WTC11 (cell line): ENCODE data around the gene RAB35.

Experiments used
- FOXK1 ChIP-seq: sonication (generic); formaldehyde crosslinking; IDR thresholded peaks from 2 replicates; pipeline ENCODE4 v1.8.0; 2022; ENCODE audit warnings: mild to moderate bottlenecking, moderate library complexity, missing genetic modification reagents
- JAZF1 ChIP-seq: fragments of 250-450 bp; sonication (Bioruptor Pico); IDR thresholded peaks from 2 replicates; pipeline ENCODE4 v1.9.0; 2021; ENCODE audit warnings: moderate library complexity, mild to moderate bottlenecking, inconsistent platforms
- MYBL2 ChIP-seq: sonication (generic); formaldehyde crosslinking; IDR thresholded peaks from 2 replicates; pipeline ENCODE4 v1.8.1; 2023; ENCODE audit warnings: mild to moderate bottlenecking, moderate library complexity, missing genetic modification reagents
- PRRX2 ChIP-seq: fragments of 250-450 bp; sonication (Bioruptor Pico); IDR thresholded peaks from 2 replicates; pipeline ENCODE4 v1.8.0; 2021; ENCODE audit warnings: mild to moderate bottlenecking
- TP53 ChIP-seq: sonication (generic); formaldehyde crosslinking; IDR thresholded peaks from 2 replicates; pipeline ENCODE4 v1.8.1; 2023; ENCODE audit warnings: mild to moderate bottlenecking, missing genetic modification reagents
- TF ChIP-seq, protein P1 (sequence below): sonication (generic); formaldehyde crosslinking; IDR thresholded peaks from 2 replicates; pipeline ENCODE4 v1.8.0; 2023; ENCODE audit warnings: missing genetic modification reagents, mild to moderate bottlenecking, borderline replicate concordance
- TF ChIP-seq, protein P2 (sequence below): sonication (generic); formaldehyde crosslinking; IDR thresholded peaks from 2 replicates; pipeline ENCODE4 v1.8.1; 2022; ENCODE audit warnings: mild to moderate bottlenecking, missing genetic modification reagents, moderate library complexity, borderline replicate concordance
- TF ChIP-seq, protein P3 (sequence below): fragments of 200-600 bp; IDR thresholded peaks from 2 replicates; pipeline ENCODE4 v1.8.0; 2022; ENCODE audit warnings: antibody characterized with exemption
- TF ChIP-seq, protein P4 (sequence below): sonication (generic); formaldehyde crosslinking; conservative IDR thresholded peaks from 2 replicates; pipeline ENCODE4 v1.8.1; 2023; ENCODE audit warnings: mild to moderate bottlenecking, low read depth, missing genetic modification reagents, moderate library complexity
- TF ChIP-seq, protein P5 (sequence below): sonication (generic); formaldehyde crosslinking; IDR thresholded peaks from 2 replicates; pipeline ENCODE4 v1.8.1; 2022; ENCODE audit warnings: low read depth, missing genetic modification reagents, borderline replicate concordance
- TF ChIP-seq, protein P6 (sequence below): sonication (generic); formaldehyde crosslinking; IDR thresholded peaks from 2 replicates; pipeline ENCODE4 v1.8.1; 2022; ENCODE audit warnings: low read depth, mild to moderate bottlenecking, moderate library complexity, missing genetic modification reagents, borderline replicate concordance
- TF ChIP-seq, protein P7 (sequence below): fragments of 250-450 bp; sonication (Bioruptor Pico); IDR thresholded peaks from 2 replicates; pipeline ENCODE4 v1.9.0; 2021; ENCODE audit warnings: mild to moderate bottlenecking
- TF ChIP-seq, protein P8 (sequence below): sonication (generic); formaldehyde crosslinking; IDR thresholded peaks from 2 replicates; pipeline ENCODE4 v1.8.0; 2022; ENCODE audit warnings: mild to moderate bottlenecking, missing genetic modification reagents

DNA sequence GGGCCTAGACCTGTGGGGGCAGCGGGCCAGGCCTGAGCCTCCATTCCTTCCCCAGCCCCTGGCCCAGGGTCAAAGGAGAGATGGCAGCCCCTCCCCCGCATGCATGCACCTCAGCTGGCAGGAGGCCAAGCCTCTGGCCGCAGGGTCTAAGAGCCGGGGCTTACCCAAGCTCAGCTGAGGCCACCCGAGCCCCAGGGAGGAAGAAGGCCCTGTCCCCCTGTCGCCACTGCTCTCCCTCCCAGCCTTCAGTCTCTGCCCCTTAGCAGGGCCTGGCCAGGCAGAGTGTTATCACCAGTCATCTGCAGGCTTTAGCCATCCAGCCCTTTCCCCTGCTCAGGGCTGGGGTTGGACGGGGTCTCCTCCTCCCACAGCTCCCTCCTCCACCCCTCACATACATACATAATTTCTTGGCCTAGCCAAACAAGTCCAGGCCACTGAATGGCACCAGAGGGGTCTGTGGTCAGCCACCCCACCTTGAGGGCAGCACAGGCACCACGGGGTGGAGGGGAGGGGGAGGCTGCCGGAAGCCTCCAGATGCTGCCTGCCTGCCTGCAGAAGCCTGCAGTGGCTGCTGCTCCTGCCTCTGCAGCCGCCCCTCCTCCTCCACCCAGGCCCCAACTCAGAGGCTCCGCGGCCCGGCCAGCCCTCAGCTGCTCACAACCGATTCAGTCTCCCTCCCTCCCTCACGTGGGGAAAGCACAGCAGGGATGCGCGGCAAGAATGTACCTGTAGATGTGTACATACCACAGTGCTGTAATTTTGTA is 22.8 kb downstream of the RAB35 start:
- TF ChIP-seq MYBL2 (CRISPR knock-in tag): no peak
- TF ChIP-seq, protein P1, sequence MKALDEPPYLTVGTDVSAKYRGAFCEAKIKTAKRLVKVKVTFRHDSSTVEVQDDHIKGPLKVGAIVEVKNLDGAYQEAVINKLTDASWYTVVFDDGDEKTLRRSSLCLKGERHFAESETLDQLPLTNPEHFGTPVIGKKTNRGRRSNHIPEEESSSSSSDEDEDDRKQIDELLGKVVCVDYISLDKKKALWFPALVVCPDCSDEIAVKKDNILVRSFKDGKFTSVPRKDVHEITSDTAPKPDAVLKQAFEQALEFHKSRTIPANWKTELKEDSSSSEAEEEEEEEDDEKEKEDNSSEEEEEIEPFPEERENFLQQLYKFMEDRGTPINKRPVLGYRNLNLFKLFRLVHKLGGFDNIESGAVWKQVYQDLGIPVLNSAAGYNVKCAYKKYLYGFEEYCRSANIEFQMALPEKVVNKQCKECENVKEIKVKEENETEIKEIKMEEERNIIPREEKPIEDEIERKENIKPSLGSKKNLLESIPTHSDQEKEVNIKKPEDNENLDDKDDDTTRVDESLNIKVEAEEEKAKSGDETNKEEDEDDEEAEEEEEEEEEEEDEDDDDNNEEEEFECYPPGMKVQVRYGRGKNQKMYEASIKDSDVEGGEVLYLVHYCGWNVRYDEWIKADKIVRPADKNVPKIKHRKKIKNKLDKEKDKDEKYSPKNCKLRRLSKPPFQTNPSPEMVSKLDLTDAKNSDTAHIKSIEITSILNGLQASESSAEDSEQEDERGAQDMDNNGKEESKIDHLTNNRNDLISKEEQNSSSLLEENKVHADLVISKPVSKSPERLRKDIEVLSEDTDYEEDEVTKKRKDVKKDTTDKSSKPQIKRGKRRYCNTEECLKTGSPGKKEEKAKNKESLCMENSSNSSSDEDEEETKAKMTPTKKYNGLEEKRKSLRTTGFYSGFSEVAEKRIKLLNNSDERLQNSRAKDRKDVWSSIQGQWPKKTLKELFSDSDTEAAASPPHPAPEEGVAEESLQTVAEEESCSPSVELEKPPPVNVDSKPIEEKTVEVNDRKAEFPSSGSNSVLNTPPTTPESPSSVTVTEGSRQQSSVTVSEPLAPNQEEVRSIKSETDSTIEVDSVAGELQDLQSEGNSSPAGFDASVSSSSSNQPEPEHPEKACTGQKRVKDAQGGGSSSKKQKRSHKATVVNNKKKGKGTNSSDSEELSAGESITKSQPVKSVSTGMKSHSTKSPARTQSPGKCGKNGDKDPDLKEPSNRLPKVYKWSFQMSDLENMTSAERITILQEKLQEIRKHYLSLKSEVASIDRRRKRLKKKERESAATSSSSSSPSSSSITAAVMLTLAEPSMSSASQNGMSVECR: no peak
- TF ChIP-seq, protein P2, sequence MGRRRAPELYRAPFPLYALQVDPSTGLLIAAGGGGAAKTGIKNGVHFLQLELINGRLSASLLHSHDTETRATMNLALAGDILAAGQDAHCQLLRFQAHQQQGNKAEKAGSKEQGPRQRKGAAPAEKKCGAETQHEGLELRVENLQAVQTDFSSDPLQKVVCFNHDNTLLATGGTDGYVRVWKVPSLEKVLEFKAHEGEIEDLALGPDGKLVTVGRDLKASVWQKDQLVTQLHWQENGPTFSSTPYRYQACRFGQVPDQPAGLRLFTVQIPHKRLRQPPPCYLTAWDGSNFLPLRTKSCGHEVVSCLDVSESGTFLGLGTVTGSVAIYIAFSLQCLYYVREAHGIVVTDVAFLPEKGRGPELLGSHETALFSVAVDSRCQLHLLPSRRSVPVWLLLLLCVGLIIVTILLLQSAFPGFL (CRISPR knock-in tag): no peak
- TF ChIP-seq, protein P3, sequence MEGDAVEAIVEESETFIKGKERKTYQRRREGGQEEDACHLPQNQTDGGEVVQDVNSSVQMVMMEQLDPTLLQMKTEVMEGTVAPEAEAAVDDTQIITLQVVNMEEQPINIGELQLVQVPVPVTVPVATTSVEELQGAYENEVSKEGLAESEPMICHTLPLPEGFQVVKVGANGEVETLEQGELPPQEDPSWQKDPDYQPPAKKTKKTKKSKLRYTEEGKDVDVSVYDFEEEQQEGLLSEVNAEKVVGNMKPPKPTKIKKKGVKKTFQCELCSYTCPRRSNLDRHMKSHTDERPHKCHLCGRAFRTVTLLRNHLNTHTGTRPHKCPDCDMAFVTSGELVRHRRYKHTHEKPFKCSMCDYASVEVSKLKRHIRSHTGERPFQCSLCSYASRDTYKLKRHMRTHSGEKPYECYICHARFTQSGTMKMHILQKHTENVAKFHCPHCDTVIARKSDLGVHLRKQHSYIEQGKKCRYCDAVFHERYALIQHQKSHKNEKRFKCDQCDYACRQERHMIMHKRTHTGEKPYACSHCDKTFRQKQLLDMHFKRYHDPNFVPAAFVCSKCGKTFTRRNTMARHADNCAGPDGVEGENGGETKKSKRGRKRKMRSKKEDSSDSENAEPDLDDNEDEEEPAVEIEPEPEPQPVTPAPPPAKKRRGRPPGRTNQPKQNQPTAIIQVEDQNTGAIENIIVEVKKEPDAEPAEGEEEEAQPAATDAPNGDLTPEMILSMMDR: no peak
- TF ChIP-seq, protein P4, sequence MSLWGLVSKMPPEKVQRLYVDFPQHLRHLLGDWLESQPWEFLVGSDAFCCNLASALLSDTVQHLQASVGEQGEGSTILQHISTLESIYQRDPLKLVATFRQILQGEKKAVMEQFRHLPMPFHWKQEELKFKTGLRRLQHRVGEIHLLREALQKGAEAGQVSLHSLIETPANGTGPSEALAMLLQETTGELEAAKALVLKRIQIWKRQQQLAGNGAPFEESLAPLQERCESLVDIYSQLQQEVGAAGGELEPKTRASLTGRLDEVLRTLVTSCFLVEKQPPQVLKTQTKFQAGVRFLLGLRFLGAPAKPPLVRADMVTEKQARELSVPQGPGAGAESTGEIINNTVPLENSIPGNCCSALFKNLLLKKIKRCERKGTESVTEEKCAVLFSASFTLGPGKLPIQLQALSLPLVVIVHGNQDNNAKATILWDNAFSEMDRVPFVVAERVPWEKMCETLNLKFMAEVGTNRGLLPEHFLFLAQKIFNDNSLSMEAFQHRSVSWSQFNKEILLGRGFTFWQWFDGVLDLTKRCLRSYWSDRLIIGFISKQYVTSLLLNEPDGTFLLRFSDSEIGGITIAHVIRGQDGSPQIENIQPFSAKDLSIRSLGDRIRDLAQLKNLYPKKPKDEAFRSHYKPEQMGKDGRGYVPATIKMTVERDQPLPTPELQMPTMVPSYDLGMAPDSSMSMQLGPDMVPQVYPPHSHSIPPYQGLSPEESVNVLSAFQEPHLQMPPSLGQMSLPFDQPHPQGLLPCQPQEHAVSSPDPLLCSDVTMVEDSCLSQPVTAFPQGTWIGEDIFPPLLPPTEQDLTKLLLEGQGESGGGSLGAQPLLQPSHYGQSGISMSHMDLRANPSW (CRISPR knock-in tag): 0 out of 2 replicates have a peak, but pooled peaks have one; percentile 22
- TF ChIP-seq, protein P5, sequence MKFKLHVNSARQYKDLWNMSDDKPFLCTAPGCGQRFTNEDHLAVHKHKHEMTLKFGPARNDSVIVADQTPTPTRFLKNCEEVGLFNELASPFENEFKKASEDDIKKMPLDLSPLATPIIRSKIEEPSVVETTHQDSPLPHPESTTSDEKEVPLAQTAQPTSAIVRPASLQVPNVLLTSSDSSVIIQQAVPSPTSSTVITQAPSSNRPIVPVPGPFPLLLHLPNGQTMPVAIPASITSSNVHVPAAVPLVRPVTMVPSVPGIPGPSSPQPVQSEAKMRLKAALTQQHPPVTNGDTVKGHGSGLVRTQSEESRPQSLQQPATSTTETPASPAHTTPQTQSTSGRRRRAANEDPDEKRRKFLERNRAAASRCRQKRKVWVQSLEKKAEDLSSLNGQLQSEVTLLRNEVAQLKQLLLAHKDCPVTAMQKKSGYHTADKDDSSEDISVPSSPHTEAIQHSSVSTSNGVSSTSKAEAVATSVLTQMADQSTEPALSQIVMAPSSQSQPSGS (CRISPR knock-in tag): no peak
- TF ChIP-seq, protein P6, sequence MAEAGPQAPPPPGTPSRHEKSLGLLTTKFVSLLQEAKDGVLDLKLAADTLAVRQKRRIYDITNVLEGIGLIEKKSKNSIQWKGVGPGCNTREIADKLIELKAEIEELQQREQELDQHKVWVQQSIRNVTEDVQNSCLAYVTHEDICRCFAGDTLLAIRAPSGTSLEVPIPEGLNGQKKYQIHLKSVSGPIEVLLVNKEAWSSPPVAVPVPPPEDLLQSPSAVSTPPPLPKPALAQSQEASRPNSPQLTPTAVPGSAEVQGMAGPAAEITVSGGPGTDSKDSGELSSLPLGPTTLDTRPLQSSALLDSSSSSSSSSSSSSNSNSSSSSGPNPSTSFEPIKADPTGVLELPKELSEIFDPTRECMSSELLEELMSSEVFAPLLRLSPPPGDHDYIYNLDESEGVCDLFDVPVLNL (CRISPR knock-in tag): no peak
- TF ChIP-seq, protein P7, sequence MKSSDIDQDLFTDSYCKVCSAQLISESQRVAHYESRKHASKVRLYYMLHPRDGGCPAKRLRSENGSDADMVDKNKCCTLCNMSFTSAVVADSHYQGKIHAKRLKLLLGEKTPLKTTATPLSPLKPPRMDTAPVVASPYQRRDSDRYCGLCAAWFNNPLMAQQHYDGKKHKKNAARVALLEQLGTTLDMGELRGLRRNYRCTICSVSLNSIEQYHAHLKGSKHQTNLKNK (CRISPR knock-in tag): no peak
- TF ChIP-seq PRRX2 (CRISPR knock-in tag): no peak
- TF ChIP-seq TP53 (CRISPR knock-in tag): no peak
- TF ChIP-seq, protein P8, sequence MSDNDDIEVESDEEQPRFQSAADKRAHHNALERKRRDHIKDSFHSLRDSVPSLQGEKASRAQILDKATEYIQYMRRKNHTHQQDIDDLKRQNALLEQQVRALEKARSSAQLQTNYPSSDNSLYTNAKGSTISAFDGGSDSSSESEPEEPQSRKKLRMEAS (CRISPR knock-in tag): no peak; the same call in 1 of the 2 replicates
- 0 out of 2 replicates have a peak, but pooled peaks have one; percentile 11 for TF ChIP-seq FOXK1 (CRISPR knock-in tag)
- no peak for TF ChIP-seq JAZF1 (CRISPR knock-in tag)
